HEK293T (cell line): ENCODE results near the gene TIAM1.

ENCODE experiments used
- ARNT ChIP-seq: fragments of 450-650 bp; IDR thresholded peaks from 2 replicates; pipeline ENCODE4 v1.6.1; 2017; ENCODE audit warnings: mild to moderate bottlenecking
- BHLHE40 ChIP-seq: fragments of 450-650 bp; IDR thresholded peaks from 2 replicates; pipeline ENCODE4 v1.6.1; 2016; ENCODE audit warnings: mild to moderate bottlenecking, moderate library complexity, borderline replicate concordance
- CTBP1 ChIP-seq: fragments of 450-650 bp; IDR thresholded peaks from 2 replicates; pipeline ENCODE4 v1.6.1; 2016; ENCODE audit warnings: borderline replicate concordance
- ELF4 ChIP-seq: fragments of 450-650 bp; IDR thresholded peaks from 2 replicates; pipeline ENCODE4 v1.6.1; 2017; ENCODE audit warnings: antibody characterized with exemption
- FOXM1 ChIP-seq: fragments of 450-650 bp; IDR thresholded peaks from 2 replicates; pipeline ENCODE4 v1.6.1; 2017; ENCODE audit warnings: mild to moderate bottlenecking, borderline replicate concordance
- HDGF ChIP-seq: fragments of 450-650 bp; IDR thresholded peaks from 2 replicates; pipeline ENCODE4 v1.6.1; 2017; ENCODE audit warnings: antibody characterized with exemption, borderline replicate concordance
- NFRKB ChIP-seq: fragments of 450-650 bp; IDR thresholded peaks from 2 replicates; pipeline ENCODE4 v1.6.1; 2016; ENCODE audit warnings: mild to moderate bottlenecking, moderate library complexity
- PKNOX1 ChIP-seq: fragments of 450-650 bp; IDR thresholded peaks from 2 replicates; pipeline ENCODE4 v1.6.1; 2016
- SP1 ChIP-seq: fragments of 450-650 bp; IDR thresholded peaks from 2 replicates; pipeline ENCODE4 v1.6.1; 2017
- SUZ12 ChIP-seq: fragments of 450-650 bp; IDR thresholded peaks from 2 replicates; pipeline ENCODE4 v1.6.1; 2016; ENCODE audit warnings: mild to moderate bottlenecking
- ZNF384 ChIP-seq: fragments of 450-650 bp; IDR thresholded peaks from 2 replicates; pipeline ENCODE4 v1.6.1; 2016

- TF ChIP-seq ARNT, result no peak
- TF ChIP-seq SP1, result no peak
- TF ChIP-seq SUZ12, result no peak
- TF ChIP-seq ELF4, result no peak
- TF ChIP-seq PKNOX1, result no peak
- TF ChIP-seq NFRKB, result no peak
- TF ChIP-seq CTBP1, result no peak
- no peak for TF ChIP-seq FOXM1
- no peak for TF ChIP-seq ZNF384
- no peak for TF ChIP-seq BHLHE40
- TF ChIP-seq HDGF, result no peak
Measured at GRCh38 chr21:31251686-31252085, 92.4 kb downstream of the TIAM1 start.
